Endodermal cell (in vitro differentiated cells): ENCODE results near the gene ZNF672. TPM values are rescaled to one million over a fixed set of nuclear protein-coding genes. Genes with fewer than 3 reads are reported as not detected.
A peak's percentile ranks its signal among the peaks of the same experiment; 100 is the strongest.

ENCODE experiments used
- DNase-seq: peaks from one replicate; pipeline ENCODE4 v3.0.0-alpha.2; 2017
- H3K27ac ChIP-seq: 2 replicates; pipeline ENCODE4 v1.5.1; 2013; ENCODE audit warnings: mild to moderate bottlenecking, low read depth, low read length, moderate library complexity
- H3K27me3 ChIP-seq: 2 replicates; pipeline ENCODE4 v1.6.1; 2013; ENCODE audit warnings: mild to moderate bottlenecking, low read length, moderate library complexity; ENCODE audit not compliant: insufficient read depth, control insufficient read depth, poor library complexity, severe bottlenecking
- H3K36me3 ChIP-seq: 2 replicates; pipeline ENCODE4 v1.7.0; 2013; ENCODE audit warnings: mild to moderate bottlenecking, low read length, moderate library complexity; ENCODE audit not compliant: control insufficient read depth, insufficient read depth
- H3K4me1 ChIP-seq: one replicate; pipeline ENCODE4 v1.7.0; 2013; ENCODE audit warnings: low read length; ENCODE audit not compliant: control insufficient read depth, insufficient read depth
- H3K4me3 ChIP-seq: 2 replicates; pipeline ENCODE4 v1.5.1; 2013; ENCODE audit warnings: mild to moderate bottlenecking, low read length, moderate library complexity
- H3K9ac ChIP-seq: 2 replicates; pipeline ENCODE4 v1.6.1; 2013; ENCODE audit warnings: mild to moderate bottlenecking, low read length, moderate library complexity; ENCODE audit not compliant: poor library complexity, severe bottlenecking; ENCODE audit errors: extremely low read depth
- H3K9me3 ChIP-seq: 2 replicates; pipeline ENCODE4 v1.6.1; 2013; ENCODE audit warnings: mild to moderate bottlenecking, low read length, moderate library complexity; ENCODE audit not compliant: control insufficient read depth
- H3K27ac Mint-ChIP-seq: 2 replicates; pipeline ENCODE4 v1.8.0; 2020; ENCODE audit warnings: mixed read lengths
- H3K27me3 Mint-ChIP-seq: 2 replicates; pipeline ENCODE4 v1.8.0; 2021; ENCODE audit warnings: mild to moderate bottlenecking, mixed read lengths; ENCODE audit not compliant: insufficient read depth
- H3K36me3 Mint-ChIP-seq: 2 replicates; pipeline ENCODE4 v1.8.0; 2020; ENCODE audit warnings: low read depth, mixed read lengths
- H3K4me1 Mint-ChIP-seq: 2 replicates; pipeline ENCODE4 v1.8.0; 2020; ENCODE audit warnings: mixed read lengths
- H3K4me3 Mint-ChIP-seq: 2 replicates; pipeline ENCODE4 v1.8.0; 2020; ENCODE audit warnings: mild to moderate bottlenecking, moderate library complexity, mixed read lengths
- H3K9me3 Mint-ChIP-seq: 2 replicates; pipeline ENCODE4 v1.8.0; 2020; ENCODE audit warnings: mild to moderate bottlenecking, mixed read lengths
- WGBS, 2 experiments: methylation state at CpG; one replicate each; pipeline versions ENCODE4 v1.1.5 to v1.1.7; 2013; ENCODE audit warnings: missing lambda C conversion rate in 2 of 2, mixed read lengths in 1 of 2; ENCODE audit not compliant: insufficient coverage in 1 of 2, insufficient read length in 1 of 2; 5-methylcytosine and 5-hydroxymethylcytosine counted together
- total RNA-seq, 2 donors: library from RNA; stranded (reverse); fragmentation: NEBNext Ultra II Directional in 1 of 2; extraction: Animal tissue kit (Norgen Biotek cat#: 25700) in 1 of 2; gene quantifications; 2 replicates in 1 of 2; 3 replicates in 1 of 2; pipeline ENCODE4 v1.2.1, GENCODE V29; 2021
- TF ChIP-seq, protein P1 (sequence below): fragments of 200-600 bp; sonication (generic); conservative IDR thresholded peaks from 2 replicates; pipeline ENCODE4 v1.5.0; 2021; ENCODE audit warnings: antibody characterized with exemption, mild to moderate bottlenecking

The ZNF672 gene
- total RNA-seq, 2 donors from 2014 or later, result 33.6 to 40.5 TPM

DNA sequence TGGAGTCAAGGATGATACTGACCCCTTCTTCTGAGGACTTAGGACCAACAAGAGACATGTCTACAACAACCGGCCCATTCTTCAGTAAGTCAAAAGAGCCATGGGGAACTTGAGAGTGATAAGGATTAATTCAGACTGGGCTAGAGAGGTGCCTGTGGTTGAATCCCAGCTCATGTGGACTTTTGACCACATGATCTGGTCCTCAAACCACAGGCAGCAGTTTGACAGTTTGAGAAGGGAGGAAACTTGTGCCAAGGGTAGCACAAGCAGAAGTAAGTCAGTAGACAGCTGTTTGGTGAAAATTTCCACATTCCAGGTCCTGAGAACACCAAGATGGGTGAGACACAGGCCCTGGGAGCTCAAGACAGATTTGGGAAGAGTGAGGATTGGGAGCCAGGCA lies 32.1 kb upstream of the ZNF672 start:
- H3K27me3 Mint-ChIP-seq, result peaks cover 2% of the 10 kb centered on the region
- no peaks in the 10 kb centered on the region for H3K36me3 ChIP-seq
- peaks cover 5% of the 10 kb centered on the region for H3K36me3 Mint-ChIP-seq
- H3K9me3 ChIP-seq, result peaks cover 14% of the 10 kb centered on the region
- H3K27me3 ChIP-seq, result no peaks in the 10 kb centered on the region
- H3K4me3 Mint-ChIP-seq, result no peak overlapping the region
- no peak overlapping the region for H3K4me3 ChIP-seq
- TF ChIP-seq, protein P1, sequence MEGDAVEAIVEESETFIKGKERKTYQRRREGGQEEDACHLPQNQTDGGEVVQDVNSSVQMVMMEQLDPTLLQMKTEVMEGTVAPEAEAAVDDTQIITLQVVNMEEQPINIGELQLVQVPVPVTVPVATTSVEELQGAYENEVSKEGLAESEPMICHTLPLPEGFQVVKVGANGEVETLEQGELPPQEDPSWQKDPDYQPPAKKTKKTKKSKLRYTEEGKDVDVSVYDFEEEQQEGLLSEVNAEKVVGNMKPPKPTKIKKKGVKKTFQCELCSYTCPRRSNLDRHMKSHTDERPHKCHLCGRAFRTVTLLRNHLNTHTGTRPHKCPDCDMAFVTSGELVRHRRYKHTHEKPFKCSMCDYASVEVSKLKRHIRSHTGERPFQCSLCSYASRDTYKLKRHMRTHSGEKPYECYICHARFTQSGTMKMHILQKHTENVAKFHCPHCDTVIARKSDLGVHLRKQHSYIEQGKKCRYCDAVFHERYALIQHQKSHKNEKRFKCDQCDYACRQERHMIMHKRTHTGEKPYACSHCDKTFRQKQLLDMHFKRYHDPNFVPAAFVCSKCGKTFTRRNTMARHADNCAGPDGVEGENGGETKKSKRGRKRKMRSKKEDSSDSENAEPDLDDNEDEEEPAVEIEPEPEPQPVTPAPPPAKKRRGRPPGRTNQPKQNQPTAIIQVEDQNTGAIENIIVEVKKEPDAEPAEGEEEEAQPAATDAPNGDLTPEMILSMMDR, result no peak
- peaks cover 37% of the 10 kb centered on the region for H3K9me3 Mint-ChIP-seq
- H3K4me1 Mint-ChIP-seq, result no peaks in the 10 kb centered on the region
- 100% methylated on average over 1 of the region's 1 CpG for WGBS, 2 experiments
- no peak overlapping the region for H3K9ac ChIP-seq
- H3K4me1 ChIP-seq, result no peaks in the 10 kb centered on the region
- peak; percentile 10 for DNase-seq
- no peak overlapping the region for H3K27ac Mint-ChIP-seq
- H3K27ac ChIP-seq, result no peak overlapping the region

DNA sequence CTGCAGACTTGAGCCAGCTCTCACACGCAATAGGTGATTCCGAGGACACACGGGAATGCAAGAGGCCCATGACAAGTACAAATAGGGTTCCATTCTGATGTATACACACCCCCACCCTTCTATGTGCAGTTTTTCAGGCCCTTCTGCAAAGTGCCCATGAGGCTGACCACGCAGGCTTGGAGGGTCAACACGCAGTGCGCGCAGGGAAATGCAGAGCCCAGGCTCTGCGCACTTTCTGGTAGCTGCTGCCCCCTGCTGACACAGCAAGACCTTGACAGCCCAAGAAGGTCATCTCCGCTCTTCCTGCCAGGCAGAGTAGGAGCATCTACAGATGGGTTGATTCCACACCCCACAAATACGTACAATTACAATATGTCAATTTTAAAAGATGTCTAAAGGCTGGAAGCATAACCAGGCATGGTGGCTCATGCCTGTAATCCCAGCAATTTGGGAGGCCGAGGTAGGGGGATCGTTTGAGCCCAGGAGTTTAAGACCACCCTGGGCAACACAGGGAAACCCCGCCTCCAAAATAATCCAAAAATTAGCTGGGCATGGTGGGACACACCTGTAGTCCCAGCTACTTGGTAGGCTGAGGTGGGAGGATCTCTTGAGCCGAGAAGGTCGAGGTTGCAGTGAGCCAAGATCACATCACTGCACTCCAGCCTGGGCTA lies 30.8 kb upstream of the ZNF672 start:
- DNase-seq, result peak; percentile 87
- Histone ChIP-seq H3K27me3 (no peaks in the 10 kb centered on the region), H3K9ac (no peak overlapping the region), H3K9me3 (peaks cover 3% of the 10 kb centered on the region), H3K4me1 (no peaks in the 10 kb centered on the region), H3K4me3 (no peak overlapping the region), H3K27ac (no peak overlapping the region), H3K36me3 (no peaks in the 10 kb centered on the region)
- TF ChIP-seq, protein P1, result peak; percentile 88
- WGBS, 2 experiments, result 62% methylated on average over 12 to 15 of the region's 15 CpGs
- H3K4me3 Mint-ChIP-seq, result no peak overlapping the region
- peaks cover 24% of the 10 kb centered on the region for H3K9me3 Mint-ChIP-seq
- H3K4me1 Mint-ChIP-seq, result no peaks in the 10 kb centered on the region
- H3K27me3 Mint-ChIP-seq, result peaks cover 2% of the 10 kb centered on the region
- H3K27ac Mint-ChIP-seq, result no peak overlapping the region
- peaks cover 14% of the 10 kb centered on the region for H3K36me3 Mint-ChIP-seq

DNA sequence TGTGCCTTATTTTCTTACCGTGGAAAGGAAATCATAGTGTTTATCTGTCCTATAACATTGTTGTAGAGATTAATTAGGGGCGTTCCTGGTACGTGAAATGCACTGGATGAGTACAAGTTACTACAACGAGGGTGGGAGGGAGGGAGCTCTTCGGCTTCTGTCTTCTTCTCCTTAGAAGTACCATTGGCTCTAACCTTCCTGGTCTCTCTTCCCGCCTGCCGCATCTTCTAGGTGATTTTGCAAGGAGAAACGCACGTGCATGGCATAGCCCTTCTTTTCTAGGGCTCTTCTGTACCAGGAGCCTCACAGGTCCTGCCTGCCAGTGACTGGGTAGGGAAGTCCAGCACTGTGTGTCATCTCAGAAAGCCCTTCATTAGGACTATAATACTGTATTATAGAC lies 29.1 kb upstream of the ZNF672 start:
- Mint-ChIP-seq H3K27ac (no peak overlapping the region), H3K9me3 (peaks cover 16% of the 10 kb centered on the region), H3K4me1 (no peaks in the 10 kb centered on the region), H3K27me3 (peaks cover 2% of the 10 kb centered on the region), H3K36me3 (peaks cover 28% of the 10 kb centered on the region), H3K4me3 (no peak overlapping the region)
- Histone ChIP-seq H3K9ac (no peak overlapping the region), H3K36me3 (peaks cover 8% of the 10 kb centered on the region), H3K4me3 (no peak overlapping the region), H3K27me3 (no peaks in the 10 kb centered on the region), H3K27ac (no peak overlapping the region), H3K4me1 (no peaks in the 10 kb centered on the region), H3K9me3 (no peaks in the 10 kb centered on the region)
- 90 to 93% methylated on average over 8 to 9 of the region's 9 CpGs for WGBS, 2 experiments
- TF ChIP-seq, protein P1, result no peak
- no peak for DNase-seq
